Right atrium auricular region (tissue), 2 donors: ENCODE results near the gene PPP1R3D. TPM values are rescaled to one million over a fixed set of nuclear protein-coding genes. Genes with fewer than 3 reads are reported as not detected.
"Not testable (repeated sequence)": the region's sequence is repeated elsewhere in the genome, so short reads cannot be mapped to it uniquely, and the experiment has no call there.

Source experiments
- DNase-seq: peaks from one replicate; pipeline ENCODE4 v3.0.0-alpha.2; 2019; ENCODE audit warnings: low spot score
- H3K27ac ChIP-seq, 2 donors: fragments of 200-600 bp; sonication (generic); 1 replicate in 1 of 2; 2 replicates in 1 of 2; pipeline ENCODE4 v1.5.1; 2016 to 2019
- H3K27me3 ChIP-seq, 2 donors: fragments of 200-600 bp; sonication (generic); one replicate each; pipeline versions ENCODE4 v1.5.1 to v1.6.0; 2017 to 2019
- H3K36me3 ChIP-seq: fragments of 200-600 bp; sonication (generic); one replicate; pipeline ENCODE4 v1.5.1; 2016
- H3K4me1 ChIP-seq, 2 donors: fragments of 200-600 bp; sonication (generic); one replicate each; pipeline versions ENCODE4 v1.5.1 to v1.6.0; 2017 to 2019
- H3K4me3 ChIP-seq, 2 donors: fragments of 200-600 bp; sonication (generic); 1 replicate in 1 of 2; 2 replicates in 1 of 2; pipeline ENCODE4 v1.5.1; 2017 to 2019; ENCODE audit warnings: mild to moderate bottlenecking in 1 of 2, moderate library complexity in 1 of 2
- H3K9me3 ChIP-seq, 2 donors: fragments of 200-600 bp; sonication (generic); one replicate each; pipeline ENCODE4 v1.5.1; 2019
- CTCF ChIP-seq, 2 donors: fragments of 200-600 bp; sonication (generic); IDR thresholded peaks; one replicate each; pipeline ENCODE4 v1.5.1; 2019; ENCODE audit warnings: antibody characterized with exemption in 2 of 2
- total RNA-seq, 2 donors: library from RNA; depleted of rRNA; stranded (reverse); fragments of >200 nt; gene quantifications; one replicate each; pipeline ENCODE4 v1.1.0, GENCODE V29; 2016

Gene PPP1R3D
- total RNA-seq, 2 donors from 2014 or later: 6.9 to 7.9 TPM

DNA sequence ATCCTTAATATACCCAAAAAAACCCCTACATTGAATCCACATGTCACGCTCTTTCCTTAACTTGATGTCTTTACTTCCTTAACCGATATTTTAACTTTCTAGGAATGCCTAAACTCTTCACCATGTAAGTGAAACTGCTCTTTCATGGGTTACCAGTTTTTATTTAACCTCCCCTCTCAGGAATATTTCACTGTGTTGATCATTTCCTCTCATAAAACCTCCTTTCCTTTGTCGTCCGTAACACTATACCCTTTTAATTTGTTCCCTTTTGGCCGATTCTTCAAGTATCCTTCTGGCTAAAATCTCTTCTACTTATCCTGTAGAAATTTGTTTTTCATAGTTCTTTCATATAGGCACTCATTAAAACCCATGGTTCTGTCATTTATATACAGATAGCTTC is 31.2 kb downstream of the PPP1R3D start:
- Histone ChIP-seq H3K36me3 (no peaks in the 10 kb centered on the region), H3K4me3 (no peak overlapping the region), H3K27me3 (no peaks in the 10 kb centered on the region), H3K27ac (no peak overlapping the region), H3K9me3 (no peaks in the 10 kb centered on the region), H3K4me1 (no peaks in the 10 kb centered on the region)
- no peak for TF ChIP-seq CTCF (IDR thresholded peaks at IDR 0.05)
- DNase-seq: no peak

GRCh38 chr20:59903621-59904020 is 36.5 kb downstream of the PPP1R3D start:
- H3K36me3 ChIP-seq: no peaks in the 10 kb centered on the region
- H3K27ac ChIP-seq: no peak overlapping the region
- TF ChIP-seq CTCF (IDR thresholded peaks at IDR 0.05): no peak
- H3K9me3 ChIP-seq: no peaks in the 10 kb centered on the region
- H3K4me3 ChIP-seq: no peak overlapping the region
- H3K4me1 ChIP-seq: no peaks in the 10 kb centered on the region
- DNase-seq: no peak
- H3K27me3 ChIP-seq: no peaks in the 10 kb centered on the region

- Histone ChIP-seq H3K27ac (no peak overlapping the region), H3K27me3 (no peaks in the 10 kb centered on the region), H3K36me3 (no peaks in the 10 kb centered on the region), H3K4me1 (no peaks in the 10 kb centered on the region), H3K4me3 (no peak overlapping the region), H3K9me3 (no peaks in the 10 kb centered on the region)
- DNase-seq: no peak
- TF ChIP-seq CTCF (IDR thresholded peaks at IDR 0.05): no peak
Observed at GRCh38 chr20:59902470-59902869, 37.6 kb downstream of the PPP1R3D start.

GRCh38 chr20:59895908-59896307 is 44.2 kb downstream of the PPP1R3D start:
- Histone ChIP-seq H3K4me1 (no peaks in the 10 kb centered on the region), H3K9me3 (no peaks in the 10 kb centered on the region), H3K4me3 (no peak overlapping the region), H3K27ac (no peak overlapping the region), H3K27me3 (no peaks in the 10 kb centered on the region), H3K36me3 (no peaks in the 10 kb centered on the region)
- no peak for DNase-seq
- TF ChIP-seq CTCF (IDR thresholded peaks at IDR 0.05): no peak

DNA sequence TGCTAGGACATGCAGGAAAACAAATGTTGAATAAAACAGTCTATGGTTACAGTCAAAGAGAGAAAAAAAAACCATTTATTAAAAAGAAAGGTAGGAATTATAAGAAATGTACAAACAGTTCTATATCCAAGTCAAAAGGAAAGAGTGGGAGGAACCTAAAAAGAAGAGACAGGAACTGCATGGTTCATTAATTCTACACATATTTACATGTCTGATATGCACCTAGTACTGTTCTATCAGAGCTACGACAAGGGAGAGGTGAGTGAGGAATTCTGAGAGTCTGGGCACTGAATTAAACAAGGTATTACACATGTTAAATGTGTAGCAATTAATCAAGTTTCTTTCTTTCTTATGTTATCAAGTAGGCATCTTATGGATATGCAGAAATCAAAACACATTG is 48.5 kb downstream of the PPP1R3D start:
- Histone ChIP-seq H3K36me3 (no peaks in the 10 kb centered on the region), H3K9me3 (no peaks in the 10 kb centered on the region), H3K4me3 (no peak overlapping the region), H3K27ac (no peak overlapping the region), H3K27me3 (no peaks in the 10 kb centered on the region), H3K4me1 (no peaks in the 10 kb centered on the region)
- TF ChIP-seq CTCF (IDR thresholded peaks at IDR 0.05): no peak
- no peak for DNase-seq

- not testable (repeated sequence) for H3K27ac ChIP-seq, DNase-seq, H3K36me3 ChIP-seq, H3K4me1 ChIP-seq, H3K27me3 ChIP-seq, H3K9me3 ChIP-seq, H3K4me3 ChIP-seq
Observed at GRCh38 chr20:59890035-59890434, 50.1 kb downstream of the PPP1R3D start.
